H9 (cell line): Measurements from ENCODE around the gene WASF3. TPM values are rescaled to one million over a fixed set of nuclear protein-coding genes. Genes with fewer than 3 reads are reported as not detected.

ENCODE experiments used
- DNase-seq: peaks from one replicate; pipeline ENCODE4 v3.0.0-alpha.2; 2017
- H2AFZ ChIP-seq: one replicate; pipeline ENCODE4 v1.6.1; 2013; ENCODE audit warnings: mild to moderate bottlenecking, low read length, control low read depth, moderate library complexity
- H2AK5ac ChIP-seq: 2 replicates; pipeline ENCODE4 v1.6.1; 2013; ENCODE audit warnings: low read length, control low read depth, mixed read lengths; ENCODE audit not compliant: insufficient read length
- H2BK120ac ChIP-seq: one replicate; pipeline ENCODE4 v1.6.1; 2013; ENCODE audit warnings: low read depth, mild to moderate bottlenecking, low read length, control low read depth, inconsistent platforms; ENCODE audit not compliant: poor library complexity, severe bottlenecking
- H2BK12ac ChIP-seq: 2 replicates; pipeline ENCODE4 v1.6.1; 2013; ENCODE audit warnings: low read length, control low read depth, mixed read lengths, low read depth; ENCODE audit not compliant: insufficient read length
- H2BK15ac ChIP-seq: 2 replicates; pipeline ENCODE4 v1.6.1; 2013; ENCODE audit warnings: low read depth, low read length, control low read depth
- H2BK20ac ChIP-seq: one replicate; pipeline ENCODE4 v1.6.1; 2013; ENCODE audit warnings: low read depth, mild to moderate bottlenecking, low read length, control low read depth, inconsistent platforms; ENCODE audit not compliant: poor library complexity, severe bottlenecking
- H2BK5ac ChIP-seq: 2 replicates; pipeline ENCODE4 v1.6.1; 2013; ENCODE audit warnings: low read length, control low read depth, mixed read lengths; ENCODE audit not compliant: insufficient read length
- H3K14ac ChIP-seq: 2 replicates; pipeline ENCODE4 v1.6.1; 2013; ENCODE audit warnings: low read length, control low read depth; ENCODE audit not compliant: insufficient read depth
- H3K18ac ChIP-seq: 2 replicates; pipeline ENCODE4 v1.6.1; 2013; ENCODE audit warnings: low read depth, mild to moderate bottlenecking, mixed read lengths, low read length, control low read depth; ENCODE audit not compliant: insufficient read length
- H3K23ac ChIP-seq: 2 replicates; pipeline ENCODE4 v1.6.1; 2013; ENCODE audit warnings: low read length, control low read depth, mixed read lengths, low read depth; ENCODE audit not compliant: insufficient read length
- H3K23me2 ChIP-seq: 2 replicates; pipeline ENCODE4 v1.6.1; 2013; ENCODE audit warnings: low read depth, mild to moderate bottlenecking, mixed read lengths, low read length, control low read depth; ENCODE audit not compliant: insufficient read length, poor library complexity, severe bottlenecking
- H3K27ac ChIP-seq: 2 replicates; pipeline ENCODE4 v1.5.1; 2013; ENCODE audit warnings: low read length, control low read depth, mixed read lengths, low read depth; ENCODE audit not compliant: insufficient read length
- H3K27me3 ChIP-seq: 2 replicates; pipeline ENCODE4 v1.6.1; 2013; ENCODE audit warnings: low read length, control low read depth, inconsistent platforms; ENCODE audit not compliant: insufficient read depth
- H3K4ac ChIP-seq: 2 replicates; pipeline ENCODE4 v1.6.1; 2013; ENCODE audit warnings: low read depth, mild to moderate bottlenecking, control low read depth, inconsistent platforms, low read length, moderate library complexity
- H3K4me1 ChIP-seq: 2 replicates; pipeline ENCODE4 v1.6.1; 2013; ENCODE audit warnings: low read length, control low read depth, inconsistent platforms; ENCODE audit not compliant: insufficient read depth
- H3K4me2 ChIP-seq: 2 replicates; pipeline ENCODE4 v1.6.1; 2013; ENCODE audit warnings: low read length, control low read depth, mixed read lengths; ENCODE audit not compliant: insufficient read length, insufficient read depth
- H3K56ac ChIP-seq: 2 replicates; pipeline ENCODE4 v1.6.1; 2013; ENCODE audit warnings: low read depth, mild to moderate bottlenecking, mixed read lengths, low read length, control low read depth; ENCODE audit not compliant: insufficient read length
- H3K79me1 ChIP-seq: 2 replicates; pipeline ENCODE4 v1.6.1; 2013; ENCODE audit warnings: low read depth, mild to moderate bottlenecking, moderate library complexity, low read length, control low read depth, inconsistent platforms; ENCODE audit not compliant: insufficient read depth, poor library complexity, severe bottlenecking
- H3K79me2 ChIP-seq: 2 replicates; pipeline ENCODE4 v1.6.1; 2013; ENCODE audit warnings: low read length, control low read depth, inconsistent platforms; ENCODE audit not compliant: insufficient read depth
- H3K9ac ChIP-seq: 2 replicates; pipeline ENCODE4 v1.6.1; 2013; ENCODE audit warnings: low read length, control low read depth, mixed read lengths; ENCODE audit not compliant: insufficient read length; ENCODE audit errors: extremely low read depth
- H3K9me3 ChIP-seq: one replicate; pipeline ENCODE4 v1.6.1; 2013; ENCODE audit warnings: low read depth, low read length, inconsistent platforms; ENCODE audit not compliant: control insufficient read depth
- H3T11ph ChIP-seq: one replicate; pipeline ENCODE4 v1.6.1; 2013; ENCODE audit warnings: mild to moderate bottlenecking, low read length, control low read depth, inconsistent platforms
- H4K20me1 ChIP-seq: one replicate; pipeline ENCODE4 v1.6.1; 2013; ENCODE audit not compliant: control insufficient read depth, insufficient read length, insufficient read depth
- H4K5ac ChIP-seq: 2 replicates; pipeline ENCODE4 v1.6.1; 2013; ENCODE audit warnings: low read depth, mild to moderate bottlenecking, mixed read lengths, low read length, control low read depth; ENCODE audit not compliant: insufficient read length
- H4K8ac ChIP-seq: replicated peaks from 2 replicates; pipeline ENCODE4 v1.6.1; 2013; ENCODE audit warnings: low read length, control low read depth, mixed read lengths, low read depth; ENCODE audit not compliant: insufficient read length
- H4K91ac ChIP-seq: 2 replicates; pipeline ENCODE4 v1.6.1; 2013; ENCODE audit warnings: low read depth, mild to moderate bottlenecking, moderate library complexity, mixed read lengths, low read length, control low read depth; ENCODE audit not compliant: insufficient read length
- H3K27ac Mint-ChIP-seq, 3 experiments: 2 replicates in 2 of 3; 3 replicates in 1 of 3; pipeline ENCODE4 v1.8.0; 2020 to 2021; ENCODE audit warnings: mixed read lengths in 3 of 3, mild to moderate bottlenecking in 1 of 3, moderate library complexity in 1 of 3
- H3K27me3 Mint-ChIP-seq: 2 replicates; pipeline ENCODE4 v1.8.0; 2021; ENCODE audit warnings: low read depth, mild to moderate bottlenecking, moderate library complexity, mixed read lengths
- H3K36me3 Mint-ChIP-seq, 3 experiments: 2 replicates in 2 of 3; 3 replicates in 1 of 3; pipeline ENCODE4 v1.8.0; 2020 to 2021; ENCODE audit warnings: low read depth in 3 of 3, mixed read lengths in 3 of 3; ENCODE audit not compliant: insufficient read depth in 1 of 3
- H3K4me1 Mint-ChIP-seq, 2 experiments: 2 replicates each; pipeline ENCODE4 v1.8.0; 2020; ENCODE audit warnings: mixed read lengths in 2 of 2
- H3K4me3 Mint-ChIP-seq, 2 experiments: 2 replicates in 1 of 2; 3 replicates in 1 of 2; pipeline ENCODE4 v1.8.0; 2020 to 2021; ENCODE audit warnings: mild to moderate bottlenecking in 2 of 2, mixed read lengths in 2 of 2, moderate library complexity in 1 of 2
- H3K9me3 Mint-ChIP-seq, 2 experiments: 2 replicates in 1 of 2; 3 replicates in 1 of 2; pipeline ENCODE4 v1.8.0; 2020; ENCODE audit warnings: mild to moderate bottlenecking in 2 of 2, mixed read lengths in 2 of 2, moderate library complexity in 1 of 2
- CTCF ChIP-seq: fragments of 200-600 bp; sonication (generic); conservative IDR thresholded peaks from 3 replicates; pipeline ENCODE4 v1.8.0; 2021; ENCODE audit warnings: antibody characterized with exemption, mild to moderate bottlenecking
- WGBS: extraction: QIAGEN DNeasy Blood & Tissue Kit; methylation state at CpG from one replicate; pipeline ENCODE4 v1.1.7; 2013; ENCODE audit warnings: missing lambda C conversion rate, low lambda C conversion rate, mixed read lengths; ENCODE audit not compliant: insufficient read length; ENCODE audit errors: extremely low coverage; 5-methylcytosine and 5-hydroxymethylcytosine counted together
- total RNA-seq: library from RNA; stranded (reverse); gene quantifications from 2 replicates; pipeline ENCODE4 v1.2.1, GENCODE V29; 2021

The WASF3 gene
- total RNA-seq, 1 experiment from 2014 or later, result 22.2 TPM

GRCh38 chr13:26682606-26683005, 125.1 kb downstream of the WASF3 start:
- H3K36me3 Mint-ChIP-seq, result peaks cover 25 to 26% (median 26%) of the 10 kb centered on the region in 3 experiments; a peak in 6 of 7 replicates
- H3K27ac ChIP-seq, result no peak overlapping the region
- no peak overlapping the region for H4K8ac ChIP-seq
- no CpG with 5 or more reads among the region's 19 CpGs for WGBS
- H3K23me2 ChIP-seq, result peaks cover 3% of the 10 kb centered on the region
- no peak overlapping the region for H4K91ac ChIP-seq
- H2BK15ac ChIP-seq, result no peak overlapping the region
- no peak overlapping the region for H2BK20ac ChIP-seq
- H4K20me1 ChIP-seq, result no peaks in the 10 kb centered on the region
- H3K27me3 Mint-ChIP-seq, result no peaks in the 10 kb centered on the region
- no peak overlapping the region; a peak in 1 of 7 replicates for H3K27ac Mint-ChIP-seq
- no peak overlapping the region for H3K23ac ChIP-seq
- H3K9ac ChIP-seq, result no peak overlapping the region
- TF ChIP-seq CTCF, result no peak
- no peak overlapping the region for H3K4ac ChIP-seq
- H3K27me3 ChIP-seq, result no peaks in the 10 kb centered on the region
- H3K4me1 Mint-ChIP-seq, result peaks cover 22 to 25% of the 10 kb centered on the region in 2 experiments
- H3K56ac ChIP-seq, result no peak overlapping the region
- no peak overlapping the region for H3K4me3 Mint-ChIP-seq
- no peaks in the 10 kb centered on the region for H3K9me3 Mint-ChIP-seq
- H3K9me3 ChIP-seq, result no peaks in the 10 kb centered on the region
- H3T11ph ChIP-seq, result no peak overlapping the region
- no peak overlapping the region for H2BK12ac ChIP-seq
- no peak overlapping the region for H3K4me2 ChIP-seq
- no peaks in the 10 kb centered on the region for H3K79me1 ChIP-seq
- no peak overlapping the region for H3K14ac ChIP-seq
- DNase-seq, result no peak
- no peak overlapping the region for H2BK120ac ChIP-seq
- H2AK5ac ChIP-seq, result no peak overlapping the region
- H2AFZ ChIP-seq, result no peak overlapping the region
- no peak overlapping the region for H3K18ac ChIP-seq
- no peak overlapping the region for H2BK5ac ChIP-seq
- no peaks in the 10 kb centered on the region for H3K79me2 ChIP-seq
- no peak overlapping the region for H4K5ac ChIP-seq
- H3K4me1 ChIP-seq, result peaks cover 5% of the 10 kb centered on the region; the same call in 1 of the 2 replicates
